NCI-H524 (cell line): ENCODE measurements around the gene ELMOD3.
"Not testable (repeated sequence)": the region's sequence is repeated elsewhere in the genome, so short reads cannot be mapped to it uniquely, and the experiment has no call there.

ENCODE experiments used
- DNase-seq, 2 experiments: peaks; one replicate each; lab custom pipeline; 2025; lab: John Stamatoyannopoulos, UW

ELMOD3 gene

GRCh38 chr2:85376291-85377065 lies 21.9 kb downstream of the ELMOD3 start:
- no peak for DNase-seq

GRCh38 chr2:85377083-85377482 lies 22.5 kb downstream of the ELMOD3 start:
- no peak for DNase-seq

GRCh38 chr2:85378257-85378656 lies 23.7 kb downstream of the ELMOD3 start:
- DNase-seq, result no peak

GRCh38 chr2:85380048-85380447 lies 25.5 kb downstream of the ELMOD3 start:
- no peak for DNase-seq

GRCh38 chr2:85383151-85383550 lies 28.6 kb downstream of the ELMOD3 start:
- DNase-seq, result not testable (repeated sequence)

- DNase-seq, result no peak
These were observed 29.3 kb downstream of the ELMOD3 start for GRCh38 chr2:85383850-85384249.

GRCh38 chr2:85385746-85386145 lies 31.2 kb downstream of the ELMOD3 start:
- DNase-seq, result no peak

GRCh38 chr2:85387754-85388153 lies 33.2 kb downstream of the ELMOD3 start:
- DNase-seq, result no peak

GRCh38 chr2:85388878-85389538 lies 34.4 kb downstream of the ELMOD3 start:
- no peak for DNase-seq

GRCh38 chr2:85390941-85391669 lies 36.5 kb downstream of the ELMOD3 start:
- peak in 1 of 2 experiments; percentile 52 for DNase-seq

- DNase-seq, result no peak
These were observed 39.3 kb downstream of the ELMOD3 start for GRCh38 chr2:85393836-85394235.

- peak in 1 of 2 experiments; percentile 20 for DNase-seq
These were observed 39.7 kb downstream of the ELMOD3 start for GRCh38 chr2:85394261-85394681.

GRCh38 chr2:85394976-85395375 lies 40.4 kb downstream of the ELMOD3 start:
- no peak for DNase-seq

GRCh38 chr2:85395912-85396475 lies 41.4 kb downstream of the ELMOD3 start:
- DNase-seq, result no peak

- no peak for DNase-seq
These were observed 42.2 kb downstream of the ELMOD3 start for GRCh38 chr2:85396531-85397470.

GRCh38 chr2:85397925-85398331 lies 43.4 kb downstream of the ELMOD3 start:
- DNase-seq, result no peak

GRCh38 chr2:85398426-85399182 lies 44.0 kb downstream of the ELMOD3 start:
- DNase-seq, result no peak

- DNase-seq, result no peak
These were observed 44.5 kb downstream of the ELMOD3 start for GRCh38 chr2:85399183-85399455.

- no peak for DNase-seq
These were observed 45.5 kb downstream of the ELMOD3 start for GRCh38 chr2:85400023-85400422.

- no peak for DNase-seq
These were observed 46.2 kb downstream of the ELMOD3 start for GRCh38 chr2:85400541-85401463.
